NK-92 (cell line): ENCODE measurements around the gene DHX16.
"Not testable (repeated sequence)": the region's sequence is repeated elsewhere in the genome, so short reads cannot be mapped to it uniquely, and the experiment has no call there.

Source experiments
- DNase-seq: peaks from one replicate; lab custom pipeline; 2025; ENCODE audit not compliant: unreplicated experiment; lab: John Stamatoyannopoulos, UW

DHX16 gene

DNA sequence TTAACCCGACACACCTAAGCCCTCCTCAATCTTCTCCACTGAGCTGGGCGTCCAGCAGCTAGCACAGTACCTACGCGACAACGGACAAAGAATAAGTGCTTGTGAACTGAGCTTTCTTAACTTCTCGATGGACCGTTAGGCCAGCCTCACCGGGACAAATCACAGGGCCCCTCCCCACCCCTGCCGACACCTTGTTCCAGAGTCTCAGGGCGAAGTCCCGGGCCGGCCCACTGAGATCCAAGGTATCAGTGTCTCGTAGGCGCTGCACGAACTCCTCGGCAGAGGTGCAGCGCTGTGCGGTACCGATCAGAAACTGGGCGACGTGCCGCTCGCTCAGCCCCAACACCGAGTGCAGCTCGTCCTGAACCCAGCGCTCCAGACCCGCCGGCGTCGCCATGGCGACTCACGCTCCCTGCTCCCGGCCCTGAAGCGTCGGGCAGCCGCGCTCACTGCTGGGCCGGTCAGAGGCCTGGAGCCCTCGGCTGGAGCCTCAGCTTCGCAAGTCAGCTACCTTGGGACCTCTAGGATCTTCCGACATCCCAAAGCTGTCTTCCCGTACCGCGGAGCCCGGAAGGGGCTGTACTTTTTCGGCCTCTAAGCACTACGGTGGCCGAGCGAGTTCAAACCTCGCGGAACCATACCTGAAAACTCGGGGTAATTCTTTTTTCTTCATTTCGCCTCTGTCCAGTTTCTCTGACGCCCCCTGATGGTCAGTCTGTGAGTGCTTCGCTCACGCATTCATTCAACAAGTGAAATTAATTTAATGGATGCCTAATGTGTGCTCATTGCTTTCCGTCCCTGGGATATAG, at the start of gene DHX16:
TSS of gene DHX16 (minus strand) at position 562 of the 809 bp plus-strand sequence. CDS start at position 397, 165 bp downstream.
- no peak for DNase-seq

DNA sequence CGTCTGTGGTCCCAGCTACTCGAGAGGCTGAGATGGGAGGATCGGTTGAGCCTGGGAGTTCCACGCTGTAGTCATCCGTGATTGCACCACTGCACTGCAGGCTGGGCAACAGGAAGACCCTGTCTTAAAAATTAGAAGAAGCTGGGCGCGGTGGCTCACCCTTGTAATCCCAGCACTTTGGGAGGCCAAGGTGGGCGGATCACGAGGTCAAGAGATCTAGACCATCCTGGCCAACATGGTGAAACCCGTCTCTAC, 49.1 kb upstream of the DHX16 start:
- DNase-seq = not testable (repeated sequence)

DNA sequence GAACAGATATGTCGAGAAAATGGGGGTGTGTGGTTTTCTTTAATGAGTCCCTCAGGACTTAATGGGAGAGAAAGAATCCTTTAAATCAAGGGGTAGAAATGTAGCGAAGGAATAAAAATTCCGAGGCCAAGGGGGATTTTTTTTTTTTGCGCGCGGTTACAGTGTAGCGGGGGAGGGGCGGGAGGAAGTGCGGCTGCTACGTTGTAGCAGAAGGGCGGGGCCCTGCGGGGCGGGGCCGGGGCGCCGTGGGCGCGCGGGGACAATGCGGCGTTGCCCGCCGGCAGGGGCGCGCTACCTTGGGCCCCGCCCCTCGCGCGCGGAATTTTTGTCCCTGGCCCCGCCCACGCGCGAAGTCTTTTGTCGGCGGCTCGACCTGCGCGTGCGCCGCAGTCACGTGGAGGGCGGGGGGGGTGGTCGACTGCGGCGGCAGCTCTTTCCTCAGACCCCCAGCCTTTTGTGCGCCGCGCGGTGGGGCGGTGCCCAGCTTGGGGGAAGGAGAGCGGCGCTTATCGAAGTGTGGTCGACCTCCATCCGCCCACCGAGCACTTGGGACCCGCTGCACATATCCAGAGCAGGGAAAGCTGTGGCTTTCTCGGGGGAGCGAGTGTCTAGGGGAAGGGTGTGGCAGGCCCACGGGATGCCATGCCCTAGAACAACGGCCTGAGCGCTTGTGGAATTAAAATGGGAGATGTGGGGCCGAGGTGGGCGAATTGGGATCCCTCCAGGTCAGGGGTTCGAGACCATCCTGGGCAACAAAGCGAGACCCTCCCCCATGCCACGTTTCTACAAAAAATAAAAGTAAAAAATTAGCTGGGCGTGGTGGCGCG, 48.6 kb upstream of the DHX16 start:
- DNase-seq = peak; percentile 46

DNA sequence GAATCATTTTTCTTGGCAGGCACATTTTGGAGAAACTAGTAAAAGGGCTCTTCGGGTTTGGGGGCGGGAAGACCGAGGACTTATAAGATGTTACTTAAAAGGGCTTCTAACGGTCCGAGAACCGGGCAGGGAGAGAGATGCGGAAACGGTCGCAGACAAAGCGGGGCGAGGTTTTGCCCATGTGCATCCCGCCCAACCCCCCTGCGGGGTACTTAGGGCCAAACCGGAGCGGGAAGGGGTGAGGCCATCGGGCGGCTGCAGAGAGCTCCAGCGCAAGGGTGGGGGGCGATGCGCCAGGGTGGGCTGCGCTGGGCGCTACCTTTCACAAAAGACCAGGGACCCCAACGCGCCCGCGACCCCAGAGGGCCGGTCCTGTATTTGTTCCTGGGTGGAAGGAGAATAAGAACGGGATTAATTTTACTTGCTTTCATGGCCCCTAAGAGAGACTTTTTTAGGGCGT, 48.0 kb upstream of the DHX16 start:
- DNase-seq = no peak

DNA sequence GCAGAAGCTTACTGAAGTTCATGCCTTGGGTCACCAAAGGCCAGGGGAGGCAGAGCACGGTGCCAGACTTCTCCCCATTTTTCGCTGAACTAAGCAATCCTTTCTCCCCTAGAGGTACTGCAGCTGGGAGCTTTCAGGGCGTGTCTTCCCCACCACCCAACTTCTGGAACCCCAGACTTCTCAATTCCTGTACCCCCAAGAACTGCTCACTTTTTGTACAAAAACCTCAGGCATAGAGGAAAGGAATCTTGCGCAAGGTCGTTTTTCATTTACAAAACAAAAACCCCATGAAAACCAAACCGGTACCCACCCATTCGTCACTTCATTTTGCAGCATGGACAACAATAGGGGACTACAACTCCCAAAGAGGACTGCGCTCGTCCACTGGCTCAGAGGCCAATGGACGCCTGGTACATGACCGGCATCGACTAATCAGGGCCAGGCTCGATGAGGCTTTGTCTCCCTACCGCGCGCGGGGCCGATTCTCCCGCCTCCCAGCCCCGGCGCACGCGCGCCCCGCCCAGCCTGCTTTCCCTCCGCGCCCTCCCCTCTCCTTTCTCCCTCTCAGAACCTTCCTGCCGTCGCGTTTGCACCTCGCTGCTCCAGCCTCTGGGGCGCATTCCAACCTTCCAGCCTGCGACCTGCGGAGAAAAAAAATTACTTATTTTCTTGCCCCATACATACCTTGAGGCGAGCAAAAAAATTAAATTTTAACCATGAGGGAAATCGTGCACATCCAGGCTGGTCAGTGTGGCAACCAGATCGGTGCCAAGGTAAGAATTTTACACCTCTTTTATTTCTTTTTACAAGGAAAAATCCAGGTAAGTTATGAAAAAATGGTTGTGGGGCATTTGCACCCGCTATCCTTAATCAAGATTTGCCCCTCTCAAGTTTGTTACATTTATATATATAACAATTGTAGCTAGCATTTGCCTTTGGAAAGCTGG, 47.3 kb upstream of the DHX16 start, which contains the start of gene TUBB:
TSS of gene TUBB (plus strand) at position 562 of the 947 bp plus-strand sequence. CDS start at position 717, 155 bp downstream.
- peak; percentile 67 for DNase-seq

DNA sequence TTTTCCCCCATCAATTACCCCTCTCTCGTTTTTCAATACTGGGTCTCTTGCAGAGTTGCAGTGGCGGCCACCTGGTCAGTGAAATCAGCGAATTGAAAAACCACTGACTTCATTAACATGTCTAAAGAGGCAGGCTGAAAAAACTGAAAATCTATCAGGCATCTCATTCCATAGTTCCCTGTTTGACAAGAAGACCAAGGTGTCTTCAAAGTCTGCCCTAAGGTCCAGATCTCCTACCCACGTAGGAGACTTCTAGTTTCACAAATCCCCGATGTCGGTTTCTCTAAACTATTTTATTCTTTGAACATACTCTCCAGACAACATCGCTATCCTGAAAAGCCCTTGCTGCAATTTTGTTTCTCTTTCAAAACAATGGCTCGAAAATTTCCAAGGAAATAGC, 46.5 kb upstream of the DHX16 start:
- DNase-seq = no peak

DNA sequence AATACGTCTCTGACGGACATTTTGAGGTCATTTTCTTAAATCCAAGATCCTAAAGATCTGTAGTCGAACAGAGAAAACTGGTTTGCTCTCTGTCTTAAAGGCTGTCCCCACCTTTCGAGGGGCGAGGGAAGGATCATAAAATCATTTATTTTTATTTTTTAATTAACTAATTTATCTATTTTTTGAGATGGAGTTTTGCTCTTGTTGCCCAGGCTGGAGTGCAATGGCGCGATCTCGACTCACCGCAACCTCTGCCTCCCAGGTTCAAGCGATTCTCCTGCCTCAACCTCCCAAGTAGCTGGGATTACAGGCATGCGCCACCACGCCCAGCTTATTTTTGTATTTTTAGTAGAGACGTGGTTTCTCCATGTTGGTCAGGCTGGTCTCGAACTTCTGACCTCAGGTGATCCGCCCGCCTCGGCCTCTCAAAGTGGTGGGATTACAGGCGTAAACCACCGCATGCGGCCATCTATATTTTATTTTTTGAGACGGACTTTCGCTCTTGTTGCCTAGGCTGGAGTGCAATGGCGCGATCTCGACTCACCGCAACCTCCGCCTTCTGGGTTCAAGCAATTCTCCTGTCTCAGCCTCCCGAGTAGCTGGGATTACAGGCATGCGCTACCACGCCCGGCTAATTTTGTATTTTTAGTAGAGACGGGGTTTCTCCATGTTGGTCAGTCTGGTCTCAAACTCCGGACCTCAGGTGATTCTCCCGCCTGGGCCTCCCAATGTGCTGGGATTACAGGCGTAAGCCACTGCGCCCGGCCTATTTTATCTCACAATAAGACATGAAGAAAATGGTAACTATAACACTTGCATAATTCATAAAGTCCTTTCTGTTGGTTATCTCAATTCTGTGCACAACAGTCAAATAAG, 45.3 kb upstream of the DHX16 start:
- DNase-seq = not testable (repeated sequence)

DNA sequence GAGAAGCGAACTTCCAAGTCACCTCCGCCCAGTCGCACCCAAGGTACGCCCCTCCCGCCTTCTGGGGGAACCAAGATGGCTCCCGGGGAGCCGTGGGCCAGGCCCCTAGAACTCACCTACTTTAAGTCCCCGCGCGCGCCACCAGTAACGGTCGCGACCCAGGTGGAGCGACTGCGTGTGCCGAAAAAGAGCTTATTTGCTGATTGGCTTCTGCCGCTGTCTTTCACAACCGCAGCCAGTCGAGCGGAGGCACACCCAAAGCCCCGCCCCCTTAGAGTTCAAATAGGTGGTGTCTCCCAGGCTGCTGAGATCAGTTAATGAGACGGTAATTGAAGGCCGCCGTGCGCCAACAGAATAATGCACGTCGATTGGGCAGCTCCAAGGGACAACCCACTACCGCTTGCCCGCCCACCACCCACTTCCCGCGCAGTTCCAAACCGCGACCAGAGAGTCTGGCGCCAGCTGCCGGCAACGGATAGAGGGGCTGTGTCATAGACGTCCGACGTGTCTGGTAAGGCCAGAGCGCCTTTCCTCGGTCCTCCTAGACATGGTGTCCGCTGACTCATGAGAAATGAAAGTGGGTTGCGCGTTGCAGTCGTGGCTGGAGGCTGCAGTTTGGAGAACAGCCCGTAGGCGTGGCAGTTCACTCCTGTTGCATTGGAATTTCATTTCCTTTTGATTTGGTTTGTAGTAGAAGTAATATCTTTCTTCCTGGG, 44.5 kb upstream of the DHX16 start, which contains the start of gene MDC1:
TSS of gene MDC1 (minus strand) at position 153 of the 716 bp plus-strand sequence. CDS start 2,106 bp downstream, outside the sequence.
- DNase-seq = peak; percentile 95

DNA sequence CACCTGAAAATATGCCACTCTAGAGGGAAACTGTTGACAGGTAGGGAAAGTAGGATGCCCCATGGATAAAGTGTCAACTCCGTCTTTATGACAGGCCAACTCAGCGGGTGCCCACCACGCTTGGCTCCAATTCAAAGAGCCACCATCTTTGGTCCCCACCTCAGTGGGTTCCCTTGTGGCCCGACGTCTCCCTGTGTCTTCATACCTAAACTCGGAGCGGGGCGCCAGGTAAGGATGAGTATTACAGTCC, 44.0 kb upstream of the DHX16 start:
- DNase-seq = no peak

DNA sequence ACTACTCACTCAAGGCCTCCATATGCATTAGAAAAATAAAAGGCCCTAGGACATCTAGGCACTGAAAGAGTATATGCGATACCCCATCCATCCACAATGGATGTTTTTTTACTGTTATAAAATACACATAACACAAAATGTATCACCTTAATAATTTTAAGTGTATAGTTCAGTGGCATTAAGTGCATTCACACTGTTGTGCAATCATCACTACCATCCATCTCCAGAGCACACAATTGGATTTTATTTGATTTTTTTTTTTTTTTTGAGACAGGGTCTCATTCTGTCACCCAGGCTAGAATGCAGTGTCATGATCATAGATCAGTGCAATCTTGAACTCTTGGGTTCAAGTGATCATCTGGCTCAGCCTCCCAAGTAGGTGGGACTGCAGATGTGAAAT, 41.5 kb upstream of the DHX16 start:
- no peak for DNase-seq

DNA sequence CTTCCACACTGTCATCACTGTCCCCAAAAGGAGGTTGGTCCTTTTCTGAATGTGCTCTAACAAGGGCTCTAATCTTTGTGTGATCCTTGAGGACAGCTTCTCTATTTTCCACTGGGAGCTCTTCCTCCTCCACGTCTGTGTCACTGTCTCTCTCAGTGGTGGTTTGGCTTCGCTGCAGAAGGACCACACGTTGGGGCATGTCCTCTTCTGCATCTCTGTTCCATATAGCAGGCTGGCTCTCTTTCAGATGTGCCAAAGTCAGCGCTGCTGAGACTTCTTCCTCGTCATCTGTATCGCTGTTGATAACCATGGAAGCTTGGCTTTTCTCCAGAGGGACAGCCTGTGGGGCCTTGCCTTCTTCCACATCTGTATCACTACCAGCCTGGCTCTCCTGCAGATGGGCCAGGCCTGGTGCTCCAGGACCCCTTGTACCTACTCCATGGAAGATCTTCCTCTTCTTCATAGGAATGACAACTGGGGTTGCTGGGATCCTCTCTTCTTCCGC, 39.7 kb upstream of the DHX16 start:
- no peak for DNase-seq

DNA sequence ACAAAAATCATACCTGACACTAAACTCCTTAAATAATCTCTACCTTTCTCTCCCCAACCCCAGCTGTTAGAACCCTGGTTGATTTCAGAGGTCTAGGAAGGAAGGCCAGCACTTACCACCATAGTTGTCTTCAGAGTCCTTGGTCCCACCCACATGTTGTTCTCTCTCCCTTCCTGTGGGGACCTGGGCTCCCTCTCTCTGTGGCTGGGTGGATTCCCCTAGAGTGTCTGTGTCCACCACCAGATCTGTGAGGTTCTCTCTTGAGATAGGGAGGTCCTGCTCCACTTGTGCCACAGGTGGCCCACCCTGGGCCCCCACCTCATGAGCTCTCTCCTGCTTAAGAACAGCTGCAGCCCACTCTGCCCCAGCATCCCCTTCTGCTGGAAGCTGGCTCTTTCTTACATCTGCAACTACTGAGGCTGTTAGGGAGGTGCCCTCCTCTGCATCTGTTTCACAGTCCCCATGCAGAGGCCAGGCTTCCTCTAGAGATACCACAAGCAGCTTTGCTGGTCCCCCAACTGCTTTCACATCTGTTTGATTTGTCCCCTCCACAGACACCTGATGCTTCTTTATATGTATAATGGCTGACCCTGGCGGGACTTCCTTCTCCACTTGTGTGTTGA, 39.1 kb upstream of the DHX16 start:
- no peak for DNase-seq

DNA sequence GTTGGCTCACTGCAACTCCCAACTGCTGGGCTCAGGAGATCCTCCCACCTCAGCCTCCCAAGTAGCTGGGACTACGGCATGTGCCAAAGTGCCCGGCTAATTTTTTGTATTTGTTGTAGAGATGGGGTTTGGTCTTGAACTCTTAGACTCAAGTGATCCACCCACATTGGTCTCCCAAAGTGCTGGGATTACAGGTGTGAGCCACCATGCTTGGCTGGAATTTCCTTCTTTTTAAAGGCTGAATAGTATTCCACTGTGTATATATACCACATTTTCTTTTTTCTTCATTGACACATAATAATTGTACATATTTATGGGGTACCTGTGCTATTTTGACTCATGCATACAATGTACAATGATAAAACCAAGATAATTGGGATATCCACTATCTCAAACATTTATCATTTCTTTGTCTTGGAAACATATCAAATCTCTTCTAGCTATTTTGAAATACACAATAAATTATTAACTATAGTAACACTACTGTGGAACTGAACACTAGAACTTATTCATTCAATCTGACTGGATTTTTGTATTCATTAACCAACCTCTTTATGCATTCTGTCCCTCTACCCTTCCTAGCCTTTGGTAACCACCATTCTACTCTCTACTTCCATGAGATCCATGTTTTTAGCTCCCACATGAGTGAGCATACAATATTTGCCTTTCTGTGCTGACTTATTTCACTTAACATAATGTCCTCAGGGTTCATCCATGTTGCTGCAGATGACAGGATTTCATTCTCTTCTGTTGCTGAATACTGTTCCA, 36.5 kb upstream of the DHX16 start:
- DNase-seq = no peak

DNA sequence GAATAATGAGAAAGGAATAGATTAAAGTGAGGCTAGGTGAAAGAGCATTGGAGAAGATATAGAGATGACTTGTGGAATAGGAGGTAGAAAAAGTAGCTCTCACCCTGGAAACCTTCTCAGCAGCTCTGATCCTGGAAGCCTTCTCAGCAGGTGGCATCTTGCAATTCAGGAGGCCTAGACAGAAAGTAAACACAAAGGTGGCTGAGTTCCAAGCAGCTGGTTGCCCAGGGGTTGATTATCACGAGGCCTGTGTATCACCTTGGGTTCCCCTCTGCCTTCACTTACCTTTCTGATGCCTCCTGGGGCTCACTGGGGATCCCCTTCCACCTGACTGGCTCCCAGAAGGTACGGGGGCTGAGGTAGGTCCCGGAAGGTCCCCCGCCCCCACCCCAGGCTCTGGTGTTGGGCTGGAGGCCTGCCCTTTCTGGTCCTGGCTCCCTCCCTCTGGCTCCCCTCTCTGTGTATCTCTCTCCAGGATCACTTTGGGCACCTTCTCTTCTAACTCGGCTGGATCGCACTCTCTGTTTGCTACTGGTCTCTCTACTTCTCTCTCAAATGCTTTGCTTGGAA, 34.6 kb upstream of the DHX16 start:
- no peak for DNase-seq

DNA sequence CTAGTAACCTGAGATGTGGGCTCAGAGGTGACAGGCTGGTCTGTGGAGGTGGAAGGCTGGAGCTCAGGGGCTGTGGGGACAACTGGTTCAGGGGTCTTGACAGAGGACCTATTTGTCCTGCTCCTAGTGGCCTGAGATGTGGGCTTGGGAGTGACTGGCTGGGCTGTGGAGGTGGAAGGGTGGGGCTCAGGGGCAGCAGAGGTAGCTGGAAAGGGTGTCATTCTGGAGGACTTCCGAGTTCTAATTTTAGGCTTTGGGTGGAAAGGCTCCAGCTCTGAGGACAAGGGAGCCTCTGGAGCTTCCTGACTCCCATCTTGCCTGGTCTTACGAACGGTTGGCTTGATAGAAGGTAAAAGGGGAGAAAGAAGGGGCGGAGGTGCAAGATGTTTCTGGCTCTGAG, 32.8 kb upstream of the DHX16 start:
- no peak for DNase-seq

DNA sequence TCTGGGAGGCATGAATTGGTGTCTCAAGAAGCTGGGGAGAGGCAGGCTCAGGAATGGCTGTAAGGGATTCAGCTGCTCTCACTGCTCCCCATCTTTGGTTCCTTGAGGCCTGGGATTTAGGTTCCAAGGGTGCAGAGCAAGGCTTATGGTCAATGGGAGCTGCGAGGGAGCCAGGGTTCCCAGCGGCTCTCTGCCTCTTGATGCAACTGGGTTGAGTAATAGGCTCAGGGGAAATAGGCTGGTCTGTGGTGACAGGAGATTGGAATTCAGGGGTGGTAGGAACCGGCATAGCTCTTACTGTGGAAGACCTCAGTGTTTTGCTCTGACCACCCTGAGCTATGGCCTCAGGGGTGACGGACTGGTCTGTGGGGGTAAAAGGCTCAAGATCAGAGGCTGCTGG, 31.0 kb upstream of the DHX16 start:
- DNase-seq = no peak

DNA sequence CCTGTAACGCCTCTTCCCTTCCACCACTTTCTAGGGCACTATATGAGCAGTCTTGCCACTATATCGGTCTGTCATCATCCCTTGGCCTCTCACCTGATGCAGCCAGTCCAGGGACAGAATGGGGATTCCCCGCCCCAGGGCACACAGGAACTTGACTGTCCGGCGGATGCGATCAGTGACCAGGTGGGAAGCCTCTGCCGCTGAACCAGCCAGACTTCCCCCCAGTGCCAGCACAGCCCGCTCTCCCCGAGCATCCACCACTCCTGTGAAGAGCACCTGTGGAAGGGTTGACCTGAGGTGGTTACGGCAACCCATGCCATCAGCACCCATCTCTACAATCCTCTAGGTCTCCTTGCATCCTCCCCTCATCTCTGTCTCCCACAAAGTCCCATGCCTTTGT, 30.2 kb upstream of the DHX16 start:
- no peak for DNase-seq

DNA sequence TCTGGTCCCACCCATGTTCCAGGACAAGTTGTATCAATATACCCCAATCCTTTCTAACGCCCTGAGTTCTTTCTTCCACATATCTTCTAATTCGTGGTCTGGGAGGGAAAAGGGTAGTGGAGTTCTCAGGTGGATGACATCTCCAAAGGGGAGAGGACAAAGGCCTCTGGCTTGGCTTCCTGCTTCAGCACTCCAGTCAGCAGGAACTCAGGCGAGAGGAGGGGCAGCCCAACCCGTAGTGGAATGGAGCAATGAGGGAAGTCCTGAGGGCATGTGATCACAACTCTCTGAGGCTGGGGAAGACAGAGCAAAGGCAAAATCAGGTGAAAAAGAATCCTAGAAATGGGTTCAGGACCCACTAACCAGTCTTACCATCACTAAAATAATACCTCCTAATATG, 27.5 kb upstream of the DHX16 start:
- no peak for DNase-seq
